Endothelial cell of umbilical vein (primary cell): ENCODE results near the gene KISS1. TPM values are rescaled to one million over a fixed set of nuclear protein-coding genes. Genes with fewer than 3 reads are reported as not detected.

Source experiments
- BruUV-seq: library from RNA; stranded (reverse); fragments of 400-500 nt; replicated peaks from 2 replicates; lab custom pipeline; 2021; lab: Mats Ljungman, UMichigan
- CTCF ChIA-PET: fragments of 300-600, 350-600 bp; sonication (Branson Sonifier 250); formaldehyde crosslinking; loops from one replicate; lab custom pipeline; 2021; ENCODE audit warnings: antibody characterized with exemption, inconsistent platforms; lab: Charles Lee
- POLR2A ChIA-PET: fragments of 300-600, 350-600 bp; sonication (Branson Sonifier 250); formaldehyde crosslinking; loops from one replicate; lab custom pipeline; 2021; ENCODE audit warnings: antibody characterized with exemption, inconsistent platforms; lab: Charles Lee
- DNase-seq: peaks from one replicate; pipeline ENCODE4 v3.0.0-alpha.2; 2011; ENCODE audit warnings: low read depth, low spot score
- FAIRE-seq: peaks from 2 replicates; lab custom pipeline; 2011; peaks lifted over from hg19 to GRCh38; lab: Jason Lieb, UNC
- H2AFZ ChIP-seq: 2 replicates; pipeline ENCODE4 v1.6.0; 2012; ENCODE audit warnings: low read depth, low read length, control low read depth, inconsistent platforms
- H3K27ac ChIP-seq: 2 replicates; pipeline ENCODE4 v1.5.1; 2011; ENCODE audit warnings: low read depth, mild to moderate bottlenecking, control low read depth, low read length, moderate library complexity; ENCODE audit not compliant: insufficient read depth
- H3K27me3 ChIP-seq, 2 experiments: 2 replicates each; pipeline versions ENCODE4 v1.6.0 to v1.6.1; 2011; ENCODE audit warnings: low read length in 2 of 2, mixed read lengths in 1 of 2; ENCODE audit not compliant: control insufficient read depth in 2 of 2, insufficient read depth in 2 of 2
- H3K36me3 ChIP-seq, 2 experiments: 2 replicates in 1 of 2; 3 replicates in 1 of 2; pipeline ENCODE4 v1.5.1; 2011; ENCODE audit warnings: low read length in 2 of 2, mild to moderate bottlenecking in 1 of 2, moderate library complexity in 1 of 2; ENCODE audit not compliant: control insufficient read depth in 2 of 2, insufficient read depth in 2 of 2; ENCODE audit errors: extremely low read depth in 1 of 2
- H3K4me1 ChIP-seq: 3 replicates; pipeline ENCODE4 v1.5.1; 2011; ENCODE audit warnings: mild to moderate bottlenecking, low read length; ENCODE audit not compliant: control insufficient read depth, insufficient read depth; ENCODE audit errors: extremely low read depth
- H3K4me2 ChIP-seq: 2 replicates; pipeline ENCODE4 v1.6.1; 2011; ENCODE audit warnings: low read length, control low read depth, mixed read lengths; ENCODE audit not compliant: insufficient read depth
- H3K4me3 ChIP-seq, 3 experiments: fragments of 200-600 bp in 1 of 3; sonication (generic), shearing (Covaris generic) in 1 of 3; replicated peaks in 1 of 3; 2 replicates each; pipeline ENCODE4 v1.5.1; 2011 to 2016; ENCODE audit warnings: control low read depth in 3 of 3, low read length in 3 of 3, mild to moderate bottlenecking in 2 of 3, inconsistent platforms in 1 of 3, low read depth in 1 of 3, moderate library complexity in 1 of 3; ENCODE audit not compliant: insufficient read depth in 1 of 3
- H3K79me2 ChIP-seq: 2 replicates; pipeline ENCODE4 v1.6.0; 2012; ENCODE audit warnings: low read length, inconsistent platforms; ENCODE audit not compliant: control insufficient read depth, insufficient read depth
- H3K9ac ChIP-seq: replicated peaks from 2 replicates; pipeline ENCODE3; 2011; ENCODE audit warnings: low read length, control low read depth; ENCODE audit not compliant: insufficient read depth; ENCODE audit errors: extremely low read depth
- H3K9me1 ChIP-seq: replicated peaks from 3 replicates; pipeline ENCODE4 v1.6.0; 2011; ENCODE audit warnings: mild to moderate bottlenecking, low read length; ENCODE audit not compliant: control insufficient read depth, insufficient read depth; ENCODE audit errors: extremely low read depth
- H3K9me3 ChIP-seq: replicated peaks from 2 replicates; pipeline ENCODE4 v1.5.1; 2012; ENCODE audit warnings: low read length, inconsistent platforms; ENCODE audit not compliant: control insufficient read depth, insufficient read depth
- H4K20me1 ChIP-seq: replicated peaks from 2 replicates; pipeline ENCODE3; 2011; ENCODE audit warnings: mild to moderate bottlenecking, low read length; ENCODE audit not compliant: control insufficient read depth, insufficient read depth; ENCODE audit errors: extremely low read depth
- CTCF ChIP-seq, 2 donors: IDR thresholded peaks; 1 replicate in 1 of 2; 2 replicates in 1 of 2; pipeline ENCODE4 v1.5.1; 2011; ENCODE audit warnings: low read length in 2 of 2, mild to moderate bottlenecking in 2 of 2, moderate library complexity in 2 of 2, control low read depth in 1 of 2, inconsistent platforms in 1 of 2, low read depth in 1 of 2; ENCODE audit not compliant: insufficient read depth in 1 of 2; ENCODE audit errors: extremely low read depth in 1 of 2
- EZH2 ChIP-seq: IDR thresholded peaks from 2 replicates; pipeline ENCODE4 v1.6.1; 2012; ENCODE audit warnings: borderline replicate concordance, low read depth, mild to moderate bottlenecking, moderate library complexity, low read length, inconsistent platforms; ENCODE audit not compliant: severe bottlenecking
- FOS ChIP-seq: IDR thresholded peaks from 2 replicates; pipeline ENCODE4 v1.6.1; 2011; ENCODE audit warnings: mild to moderate bottlenecking, low read length, moderate library complexity, borderline replicate concordance; ENCODE audit not compliant: insufficient read depth
- GATA2 ChIP-seq: IDR thresholded peaks from 2 replicates; pipeline ENCODE4 v1.7.0; 2011; ENCODE audit warnings: low read depth, mild to moderate bottlenecking, moderate library complexity, mixed read lengths, low read length; ENCODE audit not compliant: insufficient read length, insufficient read depth
- JUN ChIP-seq: IDR thresholded peaks from 2 replicates; pipeline ENCODE4 v1.6.1; 2011; ENCODE audit warnings: borderline replicate concordance, low read depth; ENCODE audit not compliant: insufficient read length, insufficient read depth
- MYC ChIP-seq: IDR thresholded peaks from one replicate; pipeline ENCODE4 v1.6.1; 2011; ENCODE audit warnings: mild to moderate bottlenecking, low read depth, low read length
- POLR2A ChIP-seq: IDR thresholded peaks from 2 replicates; pipeline ENCODE4 v1.6.1; 2012; ENCODE audit warnings: low read depth, mild to moderate bottlenecking, control low read depth, low read length
- POLR2AphosphoS5 ChIP-seq: IDR thresholded peaks from 2 replicates; pipeline ENCODE4 v1.6.1; 2012; ENCODE audit warnings: low read depth, mild to moderate bottlenecking, control low read depth, low read length, moderate library complexity; ENCODE audit not compliant: insufficient read depth
- dilution Hi-C: fragments of 300-500 bp; cut with MboI; formaldehyde crosslinking; loops from one replicate; pipeline ENCODE4 v1.15.0; 2019; ENCODE audit warnings: low sequenced_read_pairs; ENCODE audit not compliant: extremely low pct_ligation_motif_present
- intact Hi-C: fragments of 100-400 bp; cut with micrococcal nuclease; formaldehyde crosslinking; loops from one replicate; pipeline ENCODE4 v1.10.0; 2022
- polyA plus RNA-seq, 4 experiments: library from polyadenylated mRNA; depleted of rRNA in 3 of 4; stranded (reverse) in 3 of 4; unstranded in 1 of 4; fragments of >200 nt; gene quantifications; 2 replicates each; pipeline versions ENCODE4 v1.2.1 to v1.2.3, GENCODE V29; 2011 to 2012; ENCODE audit warnings: missing spikeins in 1 of 4
- total RNA-seq: library from RNA; stranded (reverse); gene quantifications from 2 replicates; pipeline ENCODE4 v1.2.3, GENCODE V29; 2021
- TF ChIP-seq, protein P1 (sequence below): IDR thresholded peaks from 2 replicates; pipeline ENCODE4 v1.6.1; 2011; ENCODE audit not compliant: insufficient read depth, insufficient read length

KISS1 gene
- total and polyA plus RNA-seq, 2 donors (not counting 3 experiments of a cell fraction or from before 2014, with no cell fraction given), result 0.22 to 1.00 TPM

- Histone ChIP-seq H3K27me3 (no peaks in the 10 kb centered on the region), H3K27ac (no peak overlapping the region), H3K36me3 (no peaks in the 10 kb centered on the region), H3K4me3 (no peak overlapping the region), H3K9me3 (no peaks in the 10 kb centered on the region), H2AFZ (no peak overlapping the region), H3K79me2 (no peaks in the 10 kb centered on the region), H3K4me1 (no peaks in the 10 kb centered on the region), H3K9ac (no peak overlapping the region), H3K9me1 (no peaks in the 10 kb centered on the region), H3K4me2 (no peak overlapping the region), H4K20me1 (no peaks in the 10 kb centered on the region)
- FAIRE-seq (no peak), DNase-seq (no peak)
- POLR2A ChIA-PET, result no interaction called here
- no TSS peak for BruUV-seq
- dilution Hi-C loops, result no loop called here
- TF ChIP-seq, protein P1, sequence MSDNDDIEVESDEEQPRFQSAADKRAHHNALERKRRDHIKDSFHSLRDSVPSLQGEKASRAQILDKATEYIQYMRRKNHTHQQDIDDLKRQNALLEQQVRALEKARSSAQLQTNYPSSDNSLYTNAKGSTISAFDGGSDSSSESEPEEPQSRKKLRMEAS, result no peak
- TF ChIP-seq POLR2A, result no peak
- no peak for TF ChIP-seq EZH2
- TF ChIP-seq POLR2AphosphoS5, result no peak
- TF ChIP-seq GATA2, result no peak
- TF ChIP-seq CTCF (IDR thresholded peaks at IDR 0.05; ENCODE audit: extremely low read depth in 1 of 2, insufficient read depth in 1 of 2, low read depth in 1 of 2, low read length in 2 of 2), result no peak
- TF ChIP-seq JUN, result no peak
- TF ChIP-seq MYC, result no peak
- no peak for TF ChIP-seq FOS
- intact Hi-C loops, result loop anchor here (5.0 kb wide), 1 partner anchor 291 kb away; no protein-coding TSS in a partner anchor
- CTCF ChIA-PET, result interaction anchor here (0.6 to 3.6 kb wide), 5 partner anchors 13 to 292 kb away, joined by 3 to 35 read pairs (median 4); no protein-coding TSS in a partner anchor
These were observed 14.8 kb upstream of the KISS1 start for GRCh38 chr1:204211046-204211445.
